HEK293T (cell line): ENCODE measurements around the gene ABHD14A.
A peak's percentile ranks its signal among the peaks of the same experiment; 100 is the strongest.

Experiments
- CTCF ChIA-PET: fragments of 350-600 bp; formaldehyde crosslinking; extraction: SDS; loops from one replicate; lab custom pipeline; 2021; ENCODE audit warnings: antibody characterized with exemption, inconsistent platforms; lab: Yijun Ruan, JAX
- POLR2A ChIA-PET: fragments of 350-600 bp; formaldehyde crosslinking; extraction: SDS; loops from one replicate; lab custom pipeline; 2020; ENCODE audit warnings: antibody characterized with exemption, inconsistent platforms; lab: Yijun Ruan, JAX
- DNase-seq: peaks from one replicate; pipeline ENCODE4 v3.0.0; 2012; ENCODE audit warnings: mixed read lengths; ENCODE audit errors: extremely low spot score
- ARNT ChIP-seq: fragments of 450-650 bp; IDR thresholded peaks from 2 replicates; pipeline ENCODE4 v1.6.1; 2017; ENCODE audit warnings: mild to moderate bottlenecking
- BHLHE40 ChIP-seq: fragments of 450-650 bp; IDR thresholded peaks from 2 replicates; pipeline ENCODE4 v1.6.1; 2016; ENCODE audit warnings: mild to moderate bottlenecking, moderate library complexity, borderline replicate concordance
- CTBP1 ChIP-seq: fragments of 450-650 bp; IDR thresholded peaks from 2 replicates; pipeline ENCODE4 v1.6.1; 2016; ENCODE audit warnings: borderline replicate concordance
- ELF4 ChIP-seq: fragments of 450-650 bp; IDR thresholded peaks from 2 replicates; pipeline ENCODE4 v1.6.1; 2017; ENCODE audit warnings: antibody characterized with exemption
- FOXA1 ChIP-seq: fragments of 450-650 bp; IDR thresholded peaks from 2 replicates; pipeline ENCODE4 v1.6.1; 2016; ENCODE audit warnings: mild to moderate bottlenecking
- FOXK2 ChIP-seq: fragments of 450-650 bp; IDR thresholded peaks from 2 replicates; pipeline ENCODE4 v1.6.1; 2016; ENCODE audit warnings: mild to moderate bottlenecking
- FOXM1 ChIP-seq: fragments of 450-650 bp; IDR thresholded peaks from 2 replicates; pipeline ENCODE4 v1.6.1; 2017; ENCODE audit warnings: mild to moderate bottlenecking, borderline replicate concordance
- HDGF ChIP-seq: fragments of 450-650 bp; IDR thresholded peaks from 2 replicates; pipeline ENCODE4 v1.6.1; 2017; ENCODE audit warnings: antibody characterized with exemption, borderline replicate concordance
- L3MBTL2 ChIP-seq: fragments of 450-650 bp; conservative IDR thresholded peaks from 2 replicates; pipeline ENCODE4 v1.6.1; 2016; ENCODE audit warnings: mild to moderate bottlenecking
- LEF1 ChIP-seq: fragments of 450-650 bp; IDR thresholded peaks from 2 replicates; pipeline ENCODE4 v1.6.1; 2017; ENCODE audit warnings: mild to moderate bottlenecking, borderline replicate concordance
- NFRKB ChIP-seq: fragments of 450-650 bp; IDR thresholded peaks from 2 replicates; pipeline ENCODE4 v1.6.1; 2016; ENCODE audit warnings: mild to moderate bottlenecking, moderate library complexity
- SP1 ChIP-seq: fragments of 450-650 bp; IDR thresholded peaks from 2 replicates; pipeline ENCODE4 v1.6.1; 2017
- SUZ12 ChIP-seq: fragments of 450-650 bp; IDR thresholded peaks from 2 replicates; pipeline ENCODE4 v1.6.1; 2016; ENCODE audit warnings: mild to moderate bottlenecking
- TARDBP ChIP-seq: fragments of 450-650 bp; IDR thresholded peaks from 2 replicates; pipeline ENCODE4 v1.6.1; 2016
- ZNF384 ChIP-seq: fragments of 450-650 bp; IDR thresholded peaks from 2 replicates; pipeline ENCODE4 v1.6.1; 2016
- TF ChIP-seq, protein P1 (sequence below): fragments of 450-650 bp; IDR thresholded peaks from 2 replicates; pipeline ENCODE4 v1.6.1; 2016

The ABHD14A gene

DNA sequence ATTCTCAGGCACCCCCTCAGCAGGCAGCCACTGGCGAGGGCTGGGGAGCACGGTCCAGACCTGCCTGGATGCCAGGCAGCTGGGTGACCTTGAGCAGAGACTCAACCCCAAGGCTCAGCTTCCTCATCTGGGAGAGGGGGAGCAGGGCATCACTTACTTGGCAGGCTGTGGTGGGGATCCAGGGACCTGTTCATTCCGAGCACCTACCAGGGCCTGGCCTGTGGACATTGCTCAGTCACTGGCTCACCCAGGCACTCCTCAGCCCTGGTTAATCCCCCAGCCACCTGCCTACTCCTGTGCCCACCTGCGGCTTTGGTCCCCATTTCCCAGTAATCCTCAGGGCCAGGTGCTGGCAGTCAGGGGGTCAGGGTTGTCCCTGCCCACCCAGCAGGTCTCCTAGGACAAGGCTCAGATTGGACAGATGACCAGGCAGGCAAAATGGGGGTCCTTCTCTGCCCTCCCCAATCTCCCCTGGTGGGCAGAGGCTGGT is 30.1 kb downstream of the ABHD14A start:
- POLR2A ChIA-PET, result interaction anchor here (0.9 to 3.7 kb wide), 5 partner anchors 9 to 150 kb away, joined by 4 to 21 read pairs (median 6); partner anchors contain the start of genes DUSP7, POC1A and RPL29
- CTCF ChIA-PET, result interaction anchor here (0.5 to 3.5 kb wide), 19 partner anchors 7 to 334 kb away, joined by 3 to 31 read pairs (median 6); partner anchors contain the start of genes ACY1, DUSP7, POC1A and RPL29

DNA sequence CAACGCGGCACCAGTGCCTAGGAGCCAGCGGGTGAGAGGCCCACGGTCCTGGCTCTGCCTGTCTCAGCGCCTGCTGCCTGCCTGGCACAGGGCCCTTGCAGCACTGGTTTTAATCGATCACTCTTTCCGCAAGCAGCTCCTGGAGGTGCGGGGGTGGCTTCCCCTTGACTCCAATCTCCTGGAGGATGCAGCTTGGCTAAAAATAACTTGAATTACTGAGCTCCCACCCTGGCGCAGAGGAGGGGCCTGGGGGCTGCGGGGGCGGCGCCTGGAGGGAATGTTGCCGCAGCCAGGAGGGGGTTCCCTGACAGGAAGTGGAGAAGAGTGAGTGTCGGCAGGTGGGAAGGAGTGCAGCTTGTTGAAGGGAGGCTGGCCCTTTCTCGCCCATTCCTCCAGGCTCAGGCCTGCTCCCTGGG is 30.7 kb downstream of the ABHD14A start:
- no peak for TF ChIP-seq ZNF384
- no peak for TF ChIP-seq FOXA1
- TF ChIP-seq LEF1, result no peak
- no peak for TF ChIP-seq TARDBP
- no peak for TF ChIP-seq NFRKB
- TF ChIP-seq FOXK2, result no peak
- no peak for TF ChIP-seq CTBP1
- CTCF ChIA-PET, result interaction anchor here (1.0 to 3.5 kb wide), 4 partner anchors 31 to 139 kb away, joined by 6 to 31 read pairs (median 13); no protein-coding TSS in a partner anchor
- DNase-seq, result no peak
- POLR2A ChIA-PET, result interaction anchor here (0.9 to 3.7 kb wide), 4 partner anchors 9 to 149 kb away, joined by 3 to 21 read pairs (median 4); partner anchors contain the start of genes DUSP7 and POC1A

More for the DNA sequence above, 30.1 kb downstream of the ABHD14A start:
- DNase-seq, result no peak
- TF ChIP-seq ARNT (no peak), CTBP1 (no peak), FOXK2 (no peak), SP1 (no peak), FOXM1 (no peak), BHLHE40 (no peak), ELF4 (no peak), HDGF (no peak), ZNF384 (no peak), L3MBTL2 (no peak), FOXA1 (no peak), NFRKB (no peak), LEF1 (no peak), TARDBP (no peak), SUZ12 (no peak)
- TF ChIP-seq, protein P1, sequence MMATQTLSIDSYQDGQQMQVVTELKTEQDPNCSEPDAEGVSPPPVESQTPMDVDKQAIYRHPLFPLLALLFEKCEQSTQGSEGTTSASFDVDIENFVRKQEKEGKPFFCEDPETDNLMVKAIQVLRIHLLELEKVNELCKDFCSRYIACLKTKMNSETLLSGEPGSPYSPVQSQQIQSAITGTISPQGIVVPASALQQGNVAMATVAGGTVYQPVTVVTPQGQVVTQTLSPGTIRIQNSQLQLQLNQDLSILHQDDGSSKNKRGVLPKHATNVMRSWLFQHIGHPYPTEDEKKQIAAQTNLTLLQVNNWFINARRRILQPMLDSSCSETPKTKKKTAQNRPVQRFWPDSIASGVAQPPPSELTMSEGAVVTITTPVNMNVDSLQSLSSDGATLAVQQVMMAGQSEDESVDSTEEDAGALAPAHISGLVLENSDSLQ, result no peak

DNA sequence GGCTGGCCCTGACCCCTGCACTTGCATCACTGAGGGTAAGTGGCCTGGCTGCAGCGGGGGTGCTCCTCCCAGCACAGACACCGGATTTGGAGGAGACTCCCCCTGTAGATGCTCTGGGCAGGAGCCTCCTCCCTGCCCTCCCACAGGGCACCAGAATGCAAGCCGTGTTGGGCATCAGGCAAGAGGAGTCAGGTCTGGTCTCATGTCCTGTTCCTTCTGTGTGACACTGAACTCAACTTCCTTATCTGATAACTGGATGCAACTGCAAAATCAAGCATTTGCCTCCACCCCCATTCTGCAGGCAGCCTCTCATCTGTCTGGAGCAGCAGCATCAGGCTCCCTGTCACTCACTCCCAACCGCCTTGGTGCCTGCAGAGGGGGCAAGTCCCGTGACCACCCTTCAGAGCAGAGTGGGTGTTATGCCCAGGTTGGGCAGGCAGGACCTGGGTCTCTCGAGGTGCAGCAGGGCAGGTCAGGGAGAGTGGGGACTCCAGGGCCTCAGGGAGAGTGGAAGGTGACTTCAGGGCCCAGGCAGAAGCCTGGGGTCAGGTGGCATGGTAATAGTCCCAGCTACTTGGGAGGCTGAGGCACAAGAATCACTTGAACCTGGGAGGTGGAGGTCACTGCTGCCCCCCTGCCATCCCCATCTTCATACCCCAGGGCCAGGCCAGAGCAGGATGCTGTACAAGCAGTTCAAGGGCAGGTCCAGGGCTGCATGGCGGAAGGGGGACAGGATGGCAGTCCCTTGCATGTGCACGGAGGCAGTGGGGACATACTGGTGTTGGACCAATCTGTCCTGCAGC is 31.4 kb downstream of the ABHD14A start:
- DNase-seq, result no peak
- POLR2A ChIA-PET, result interaction anchor here (0.9 to 3.7 kb wide), 4 partner anchors 10 to 148 kb away, joined by 3 to 21 read pairs (median 4); partner anchors contain the start of genes DUSP7 and POC1A

DNA sequence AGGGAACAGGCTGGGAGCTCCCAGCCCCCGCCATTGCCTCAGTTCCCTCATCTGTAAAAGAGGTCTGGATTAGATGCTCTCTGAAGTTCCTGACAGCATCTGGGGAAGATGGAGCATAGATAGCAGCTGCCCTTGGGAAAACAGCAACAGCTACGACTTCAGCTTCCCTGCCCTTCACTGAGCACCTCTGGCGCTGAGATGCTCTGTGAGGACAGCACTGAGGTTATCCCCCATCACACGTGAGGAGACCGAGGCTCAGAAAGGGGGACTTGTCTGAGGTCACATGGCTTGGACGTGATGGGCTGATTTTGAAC is 31.9 kb downstream of the ABHD14A start:
- DNase-seq, result no peak
- CTCF ChIA-PET, result no interaction called here

More for the DNA sequence above, 31.4 kb downstream of the ABHD14A start:
- TF ChIP-seq NFRKB (no peak), L3MBTL2 (no peak), SUZ12 (no peak), FOXA1 (no peak), ARNT (no peak), HDGF (no peak)
- TF ChIP-seq, protein P1, result 0 out of 2 replicates have a peak, but pooled peaks have one; percentile 6
- CTCF ChIA-PET, result interaction anchor here (1.0 to 3.5 kb wide), 4 partner anchors 30 to 139 kb away, joined by 6 to 31 read pairs (median 13); no protein-coding TSS in a partner anchor

DNA sequence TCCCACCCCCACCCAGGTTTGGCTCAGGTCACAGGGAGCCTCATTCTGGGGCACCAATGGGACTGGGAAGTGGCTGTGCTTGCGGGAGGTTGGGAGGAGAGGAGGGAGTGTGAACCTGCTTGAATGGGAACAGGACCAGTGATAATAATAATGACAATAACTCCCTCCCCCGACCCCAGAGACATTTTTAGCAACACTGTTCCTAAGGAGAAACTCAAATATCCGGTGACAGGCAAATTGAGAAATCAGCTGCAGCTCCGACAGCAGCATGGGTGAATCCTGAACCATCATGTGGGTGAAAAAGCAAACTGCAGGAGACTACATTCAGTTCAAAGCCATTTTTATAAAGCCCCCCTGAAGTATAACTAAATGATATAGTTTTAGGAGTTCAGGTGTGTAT is 32.4 kb downstream of the ABHD14A start:
- ChIA-PET CTCF (no interaction called here), POLR2A (no interaction called here)
- DNase-seq, result no peak
- TF ChIP-seq LEF1 (no peak), L3MBTL2 (no peak), HDGF (no peak), SP1 (no peak), ELF4 (no peak), NFRKB (no peak), TARDBP (no peak), FOXK2 (no peak), FOXA1 (no peak), CTBP1 (no peak), SUZ12 (no peak), BHLHE40 (no peak), ZNF384 (no peak)

More for the DNA sequence above, 31.9 kb downstream of the ABHD14A start:
- POLR2A ChIA-PET, result no interaction called here
- no peak for TF ChIP-seq NFRKB
- TF ChIP-seq ELF4, result no peak
- TF ChIP-seq FOXK2, result no peak
- no peak for TF ChIP-seq SUZ12
- no peak for TF ChIP-seq FOXA1
- no peak for TF ChIP-seq L3MBTL2
- TF ChIP-seq BHLHE40, result no peak
- TF ChIP-seq TARDBP, result no peak

DNA sequence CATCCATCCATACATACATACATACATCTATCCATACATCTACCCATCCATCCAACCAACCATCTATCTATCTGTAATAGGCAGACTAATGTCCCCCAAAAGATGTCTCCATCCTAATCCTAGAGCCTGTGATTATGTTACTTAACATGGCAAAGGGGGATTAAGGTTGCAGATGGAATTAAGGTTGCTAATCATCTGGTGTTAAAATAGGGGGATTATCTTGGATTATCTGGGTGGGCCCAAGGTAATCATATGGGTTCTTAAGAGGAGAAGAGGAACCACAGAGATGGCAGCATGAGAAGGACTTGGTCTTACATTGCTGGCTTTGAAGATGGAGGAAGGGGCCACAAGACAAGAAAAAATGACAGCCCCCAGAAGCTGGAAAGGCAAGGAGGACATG is 35.6 kb downstream of the ABHD14A start:
- ChIA-PET POLR2A (interaction anchor here (1.0 kb wide), 1 partner anchor 46 kb away, joined by 3 read pairs; the partner anchor contains the start of gene DUSP7), CTCF (no interaction called here)
- no peak for TF ChIP-seq FOXM1
- no peak for TF ChIP-seq FOXA1
- DNase-seq, result no peak
